H1 (cell line): Measurements from ENCODE around the gene CDK5R2. TPM values are rescaled to one million over a fixed set of nuclear protein-coding genes. Genes with fewer than 3 reads are reported as not detected.

Experiments
- microRNA counts: library from miRNA; unstranded; fragments of <30 nt; microRNA quantifications from one replicate; lab custom pipeline; 2015
- microRNA-seq, 2 experiments: library from miRNA; unstranded; fragments of <30 nt; microRNA quantifications; one replicate each; pipeline versions ENCODE4 to v1.2.0, GENCODE V29; 2016 to 2020; ENCODE audit warnings: borderline microRNAs expressed in 2 of 2, borderline number of aligned reads in 2 of 2, borderline replicate concordance in 1 of 2
- polyA plus RNA-seq, 7 experiments: library from polyadenylated mRNA; depleted of rRNA in 3 of 7; stranded (reverse) in 5 of 7; unstranded in 2 of 7; fragments of >200 nt in 5 of 7; fragments of 200-250 nt in 2 of 7; gene quantifications; 1 replicate in 5 of 7; 2 replicates in 1 of 7; 4 replicates in 1 of 7; pipeline versions ENCODE4 v1.2.1 to v1.2.3, GENCODE V29; 2011 to 2013; ENCODE audit warnings: missing spikeins in 2 of 7, mixed read lengths in 2 of 7
- small RNA-seq: library from polyadenylated mRNA; stranded (forward); fragments of <200 nt; extraction: miRNeasy Mini kit (QIAGEN cat#:217004); gene quantifications from one replicate; pipeline ENCODE3, GENCODE V24; 2013; ENCODE audit not compliant: insufficient read depth
- total RNA-seq: library from RNA; stranded (reverse); fragmentation: NEBNext Ultra II Directional; extraction: Animal tissue kit (Norgen Biotek cat#: 25700); gene quantifications from 2 replicates; pipeline ENCODE4 v1.2.1, GENCODE V29; 2021

CDK5R2 gene
- total and polyA plus RNA-seq, 2 of the 8 experiments (the other 6 are each of a cell fraction or from before 2014, with no cell fraction given): 0.14 TPM; not detected in 1

MicroRNAs within 50 kb of the gene (microRNA counts, 767-probe panel; counts per million panel counts)
- microRNA hsa-miR-375 (lab: Ali Mortazavi, UCI): 879 counts per million, percentile 95 among the panel's probes with 10 or more counts

Small RNAs within 50 kb of the gene (microRNA-seq; reads per million reads assigned to microRNA genes)
- 15.2 to 24.0 reads per million in 2 experiments for gene MIR375

Small RNAs within 50 kb of the gene (small RNA-seq; reads per million reads assigned to genes)
- gene MIR375 (58.6 reads per million, percentile 96 among the genes with 10 or more reads in this experiment), gene RNU6-642P (not detected)

Other genes with a start within 250 kb of the CDK5R2 start
- 105 and 106 TPM in 2 replicates for gene TTLL4, start 248.8 kb upstream of the CDK5R2 start, total RNA-seq
- gene TTLL4, start 248.8 kb upstream of the CDK5R2 start, polyA plus RNA-seq (2011; rRNA removed): 63.1 and 71.1 TPM in 2 replicates
- 3.9 and 5.4 TPM in 2 replicates for gene CYP27A1, start 177.5 kb upstream of the CDK5R2 start, total RNA-seq
- 12.9 and 14.7 TPM in 2 replicates for gene CYP27A1, start 177.5 kb upstream of the CDK5R2 start, polyA plus RNA-seq (2011; rRNA removed)
- not detected in 2 replicates for gene PRKAG3, start 127.9 kb upstream of the CDK5R2 start, total RNA-seq
- gene PRKAG3, start 127.9 kb upstream of the CDK5R2 start, polyA plus RNA-seq (2011; rRNA removed): not detected in 2 replicates
- not detected in 2 replicates for gene WNT6, start 99.9 kb upstream of the CDK5R2 start, total RNA-seq
- gene WNT6, start 99.9 kb upstream of the CDK5R2 start, polyA plus RNA-seq (2011; rRNA removed): not detected in 2 replicates
- not detected in 2 replicates for gene WNT10A, start 78.8 kb upstream of the CDK5R2 start, total RNA-seq
- 0.05 TPM in 1 of 2 replicates, not detected in the other for gene WNT10A, start 78.8 kb upstream of the CDK5R2 start, polyA plus RNA-seq (2011; rRNA removed)
- not detected in 2 replicates for gene FEV, start 25.5 kb downstream of the CDK5R2 start, total RNA-seq
- gene FEV, start 25.5 kb downstream of the CDK5R2 start, polyA plus RNA-seq (2011; rRNA removed): not detected in 2 replicates
- not detected in 2 replicates for gene CRYBA2, start 33.8 kb downstream of the CDK5R2 start, total RNA-seq
- gene CRYBA2, start 33.8 kb downstream of the CDK5R2 start, polyA plus RNA-seq (2011; rRNA removed): not detected in 2 replicates
- gene CFAP65, start 81.8 kb downstream of the CDK5R2 start, total RNA-seq: 0.13 and 0.19 TPM in 2 replicates
- gene CFAP65, start 81.8 kb downstream of the CDK5R2 start, polyA plus RNA-seq (2011; rRNA removed): 0.38 and 0.45 TPM in 2 replicates
- gene IHH, start 101.3 kb downstream of the CDK5R2 start, total RNA-seq: not detected in 2 replicates
- 0.03 and 0.13 TPM in 2 replicates for gene IHH, start 101.3 kb downstream of the CDK5R2 start, polyA plus RNA-seq (2011; rRNA removed)
- gene NHEJ1, start 201.1 kb downstream of the CDK5R2 start, total RNA-seq: 22.7 and 25.7 TPM in 2 replicates
- 19.4 and 24.1 TPM in 2 replicates for gene NHEJ1, start 201.1 kb downstream of the CDK5R2 start, polyA plus RNA-seq (2011; rRNA removed)
- gene SLC23A3, start 210.4 kb downstream of the CDK5R2 start, total RNA-seq: 0.84 and 0.90 TPM in 2 replicates
- gene SLC23A3, start 210.4 kb downstream of the CDK5R2 start, polyA plus RNA-seq (2011; rRNA removed): 0.31 and 0.35 TPM in 2 replicates
- gene CNPPD1, start 217.3 kb downstream of the CDK5R2 start, total RNA-seq: 32.9 and 33.0 TPM in 2 replicates
- gene CNPPD1, start 217.3 kb downstream of the CDK5R2 start, polyA plus RNA-seq (2011; rRNA removed): 35.9 and 44.8 TPM in 2 replicates
- 50.2 and 51.3 TPM in 2 replicates for gene RETREG2, start 218.6 kb downstream of the CDK5R2 start, total RNA-seq
- gene RETREG2, start 218.6 kb downstream of the CDK5R2 start, polyA plus RNA-seq (2011; rRNA removed): 66.8 and 67.4 TPM in 2 replicates
- gene ZFAND2B, start 247.1 kb downstream of the CDK5R2 start, total RNA-seq: 16.0 and 16.6 TPM in 2 replicates
- gene ZFAND2B, start 247.1 kb downstream of the CDK5R2 start, polyA plus RNA-seq (2011; rRNA removed): 17.9 and 20.2 TPM in 2 replicates